ENCODE measurements around the gene SPAG17.
A peak's percentile ranks its signal among the peaks of the same experiment; 100 is the strongest.

Gene SPAG17

GRCh38 chr1:118204105-118204504, 19.1 kb upstream of the SPAG17 start:
- no peak overlapping the region for H3K4me3 ChIP-seq (ENCODE audit: low read length)
- no peaks in the 10 kb centered on the region for H3K27me3 ChIP-seq (replicated peaks; ENCODE audit: control insufficient read depth, insufficient read depth, low read length)
- H3K9me3 ChIP-seq (ENCODE audit: control insufficient read depth, low read length): no peaks in the 10 kb centered on the region
- H3K36me3 ChIP-seq (ENCODE audit: control insufficient read depth, insufficient read depth, low read length, severe bottlenecking): no peaks in the 10 kb centered on the region
- H3K4me1 ChIP-seq (ENCODE audit: control insufficient read depth, insufficient read depth, low read length): no peaks in the 10 kb centered on the region
- no peak overlapping the region for H3K9ac ChIP-seq (ENCODE audit: low read length)
- no peak for DNase-seq (ENCODE audit: low read depth)

GRCh38 chr1:118202076-118202608, 17.1 kb upstream of the SPAG17 start:
- no peak for DNase-seq (ENCODE audit: low read depth)
- no peak overlapping the region for H3K9ac ChIP-seq (ENCODE audit: low read length)
- H3K36me3 ChIP-seq (ENCODE audit: control insufficient read depth, insufficient read depth, low read length, severe bottlenecking): no peaks in the 10 kb centered on the region
- no peaks in the 10 kb centered on the region for H3K4me1 ChIP-seq (ENCODE audit: control insufficient read depth, insufficient read depth, low read length)
- H3K9me3 ChIP-seq (ENCODE audit: control insufficient read depth, low read length): no peaks in the 10 kb centered on the region
- H3K27me3 ChIP-seq (replicated peaks; ENCODE audit: control insufficient read depth, insufficient read depth, low read length): no peaks in the 10 kb centered on the region
- H3K4me3 ChIP-seq (ENCODE audit: low read length): no peak overlapping the region

GRCh38 chr1:118201524-118201923, 16.5 kb upstream of the SPAG17 start:
- no peak for DNase-seq (ENCODE audit: low read depth)
- Histone ChIP-seq H3K36me3 (ENCODE audit: control insufficient read depth, insufficient read depth, low read length, severe bottlenecking) (no peaks in the 10 kb centered on the region), H3K27me3 (replicated peaks; ENCODE audit: control insufficient read depth, insufficient read depth, low read length) (no peaks in the 10 kb centered on the region), H3K9me3 (ENCODE audit: control insufficient read depth, low read length) (no peaks in the 10 kb centered on the region), H3K4me3 (ENCODE audit: low read length) (no peak overlapping the region), H3K4me1 (ENCODE audit: control insufficient read depth, insufficient read depth, low read length) (no peaks in the 10 kb centered on the region), H3K9ac (ENCODE audit: low read length) (no peak overlapping the region)

GRCh38 chr1:118200836-118201235, 15.8 kb upstream of the SPAG17 start:
- Histone ChIP-seq H3K9me3 (ENCODE audit: control insufficient read depth, low read length) (no peaks in the 10 kb centered on the region), H3K4me3 (ENCODE audit: low read length) (no peak overlapping the region), H3K27me3 (replicated peaks; ENCODE audit: control insufficient read depth, insufficient read depth, low read length) (no peaks in the 10 kb centered on the region), H3K36me3 (ENCODE audit: control insufficient read depth, insufficient read depth, low read length, severe bottlenecking) (no peaks in the 10 kb centered on the region), H3K4me1 (ENCODE audit: control insufficient read depth, insufficient read depth, low read length) (no peaks in the 10 kb centered on the region), H3K9ac (ENCODE audit: low read length) (no peak overlapping the region)
- DNase-seq (ENCODE audit: low read depth): no peak

- Histone ChIP-seq H3K36me3 (ENCODE audit: control insufficient read depth, insufficient read depth, low read length, severe bottlenecking) (no peaks in the 10 kb centered on the region), H3K9ac (ENCODE audit: low read length) (no peak overlapping the region), H3K9me3 (ENCODE audit: control insufficient read depth, low read length) (peaks cover 4% of the 10 kb centered on the region), H3K4me3 (ENCODE audit: low read length) (no peak overlapping the region), H3K27me3 (replicated peaks; ENCODE audit: control insufficient read depth, insufficient read depth, low read length) (no peaks in the 10 kb centered on the region), H3K4me1 (ENCODE audit: control insufficient read depth, insufficient read depth, low read length) (no peaks in the 10 kb centered on the region)
- no peak for DNase-seq (ENCODE audit: low read depth)
Observed at GRCh38 chr1:118190561-118190960, 5.5 kb upstream of the SPAG17 start.

- Histone ChIP-seq H3K4me3 (ENCODE audit: low read length) (no peak overlapping the region), H3K9me3 (ENCODE audit: control insufficient read depth, low read length) (peaks cover 4% of the 10 kb centered on the region), H3K36me3 (ENCODE audit: control insufficient read depth, insufficient read depth, low read length, severe bottlenecking) (no peaks in the 10 kb centered on the region), H3K27me3 (replicated peaks; ENCODE audit: control insufficient read depth, insufficient read depth, low read length) (no peaks in the 10 kb centered on the region), H3K4me1 (ENCODE audit: control insufficient read depth, insufficient read depth, low read length) (peaks cover 4% of the 10 kb centered on the region), H3K9ac (ENCODE audit: low read length) (no peak overlapping the region)
- DNase-seq (ENCODE audit: low read depth): no peak
Observed at GRCh38 chr1:118189564-118189963, 4.5 kb upstream of the SPAG17 start.

GRCh38 chr1:118188411-118188810, 3.4 kb upstream of the SPAG17 start:
- Histone ChIP-seq H3K36me3 (ENCODE audit: control insufficient read depth, insufficient read depth, low read length, severe bottlenecking) (no peaks in the 10 kb centered on the region), H3K9ac (ENCODE audit: low read length) (no peak overlapping the region), H3K4me3 (ENCODE audit: low read length) (no peak overlapping the region), H3K4me1 (ENCODE audit: control insufficient read depth, insufficient read depth, low read length) (peaks cover 4% of the 10 kb centered on the region), H3K9me3 (ENCODE audit: control insufficient read depth, low read length) (peaks cover 4% of the 10 kb centered on the region), H3K27me3 (replicated peaks; ENCODE audit: control insufficient read depth, insufficient read depth, low read length) (no peaks in the 10 kb centered on the region)
- no peak for DNase-seq (ENCODE audit: low read depth)

- no peak for DNase-seq (ENCODE audit: low read depth)
- Histone ChIP-seq H3K9me3 (ENCODE audit: control insufficient read depth, low read length) (no peaks in the 10 kb centered on the region), H3K27me3 (replicated peaks; ENCODE audit: control insufficient read depth, insufficient read depth, low read length) (no peaks in the 10 kb centered on the region), H3K4me3 (ENCODE audit: low read length) (no peak overlapping the region), H3K36me3 (ENCODE audit: control insufficient read depth, insufficient read depth, low read length, severe bottlenecking) (no peaks in the 10 kb centered on the region), H3K9ac (ENCODE audit: low read length) (no peak overlapping the region), H3K4me1 (ENCODE audit: control insufficient read depth, insufficient read depth, low read length) (peaks cover 4% of the 10 kb centered on the region)
Observed at GRCh38 chr1:118186026-118186425, 998 bp upstream of the SPAG17 start.

GRCh38 chr1:118184739-118185083, 317 bp downstream of the SPAG17 start:
- H3K36me3 ChIP-seq (ENCODE audit: control insufficient read depth, insufficient read depth, low read length, severe bottlenecking): no peaks in the 10 kb centered on the region
- peaks cover 4% of the 10 kb centered on the region for H3K4me1 ChIP-seq (ENCODE audit: control insufficient read depth, insufficient read depth, low read length)
- H3K9me3 ChIP-seq (ENCODE audit: control insufficient read depth, low read length): no peaks in the 10 kb centered on the region
- H3K9ac ChIP-seq (ENCODE audit: low read length): no peak overlapping the region
- H3K27me3 ChIP-seq (replicated peaks; ENCODE audit: control insufficient read depth, insufficient read depth, low read length): no peaks in the 10 kb centered on the region
- peak overlapping the region; percentile 80 for H3K4me3 ChIP-seq (ENCODE audit: low read length)
- no peak for DNase-seq (ENCODE audit: low read depth)

GRCh38 chr1:118183586-118183985, 1.4 kb downstream of the SPAG17 start:
- no peaks in the 10 kb centered on the region for H3K9me3 ChIP-seq (ENCODE audit: control insufficient read depth, low read length)

GRCh38 chr1:118177998-118178397, 7.0 kb downstream of the SPAG17 start:
- H3K9me3 ChIP-seq (ENCODE audit: control insufficient read depth, low read length): peaks cover 3% of the 10 kb centered on the region
- H3K4me3 ChIP-seq (ENCODE audit: low read length): no peak overlapping the region
- DNase-seq (ENCODE audit: low read depth): no peak
- no peak overlapping the region for H3K9ac ChIP-seq (ENCODE audit: low read length)
- no peaks in the 10 kb centered on the region for H3K36me3 ChIP-seq (ENCODE audit: control insufficient read depth, insufficient read depth, low read length, severe bottlenecking)
- H3K27me3 ChIP-seq (replicated peaks; ENCODE audit: control insufficient read depth, insufficient read depth, low read length): no peaks in the 10 kb centered on the region
- no peaks in the 10 kb centered on the region for H3K4me1 ChIP-seq (ENCODE audit: control insufficient read depth, insufficient read depth, low read length)

More at GRCh38 chr1:118183586-118183985, 1.4 kb downstream of the SPAG17 start:
- Histone ChIP-seq H3K4me3 (ENCODE audit: low read length) (no peak overlapping the region), H3K9ac (ENCODE audit: low read length) (no peak overlapping the region), H3K27me3 (replicated peaks; ENCODE audit: control insufficient read depth, insufficient read depth, low read length) (no peaks in the 10 kb centered on the region), H3K36me3 (ENCODE audit: control insufficient read depth, insufficient read depth, low read length, severe bottlenecking) (no peaks in the 10 kb centered on the region), H3K4me1 (ENCODE audit: control insufficient read depth, insufficient read depth, low read length) (peaks cover 4% of the 10 kb centered on the region)
- DNase-seq (ENCODE audit: low read depth): no peak

- no peak for DNase-seq (ENCODE audit: low read depth)
- Histone ChIP-seq H3K36me3 (ENCODE audit: control insufficient read depth, insufficient read depth, low read length, severe bottlenecking) (no peaks in the 10 kb centered on the region), H3K9ac (ENCODE audit: low read length) (no peak overlapping the region), H3K9me3 (ENCODE audit: control insufficient read depth, low read length) (no peaks in the 10 kb centered on the region), H3K4me1 (ENCODE audit: control insufficient read depth, insufficient read depth, low read length) (no peaks in the 10 kb centered on the region), H3K4me3 (ENCODE audit: low read length) (no peak overlapping the region), H3K27me3 (replicated peaks; ENCODE audit: control insufficient read depth, insufficient read depth, low read length) (no peaks in the 10 kb centered on the region)
Observed at GRCh38 chr1:118169016-118169415, 16.0 kb downstream of the SPAG17 start.
